HEK293 (cell line): ENCODE data around the gene SHISA5.

Experiments
- GLI2 ChIP-seq: fragments of 450-650 bp; formaldehyde crosslinking; IDR thresholded peaks from 2 replicates; pipeline ENCODE4; 2017; ENCODE audit warnings: missing biosample characterization, missing genetic modification characterization, low read depth, borderline replicate concordance
- GLIS2 ChIP-seq: fragments of 450-650 bp; formaldehyde crosslinking; IDR thresholded peaks from 2 replicates; pipeline ENCODE4 v1.5.1; 2016; ENCODE audit warnings: missing biosample characterization, missing genetic modification characterization
- HIC1 ChIP-seq: fragments of 450-650 bp; formaldehyde crosslinking; IDR thresholded peaks from 2 replicates; pipeline ENCODE4 v1.5.1; 2016; ENCODE audit warnings: missing biosample characterization, missing genetic modification characterization
- HOXC10 ChIP-seq: sonication (generic); formaldehyde crosslinking; IDR thresholded peaks from 2 replicates; pipeline ENCODE4 v1.8.1; 2023; ENCODE audit warnings: mild to moderate bottlenecking, missing genetic modification reagents
- KLF1 ChIP-seq: fragments of 450-650 bp; formaldehyde crosslinking; IDR thresholded peaks from 2 replicates; pipeline ENCODE4 v1.5.1; 2016; ENCODE audit warnings: missing biosample characterization, missing genetic modification characterization
- KLF16 ChIP-seq: fragments of 450-650 bp; formaldehyde crosslinking; IDR thresholded peaks from 2 replicates; pipeline ENCODE4 v1.5.1; 2017; ENCODE audit warnings: missing biosample characterization, missing genetic modification characterization
- KLF8 ChIP-seq: fragments of 450-650 bp; formaldehyde crosslinking; IDR thresholded peaks from 2 replicates; pipeline ENCODE4 v1.5.1; 2016; ENCODE audit warnings: missing biosample characterization, missing genetic modification characterization
- KLF9 ChIP-seq: fragments of 450-650 bp; formaldehyde crosslinking; IDR thresholded peaks from 2 replicates; pipeline ENCODE4 v1.5.1; 2016; ENCODE audit warnings: missing biosample characterization, missing genetic modification characterization, low read depth
- OSR2 ChIP-seq: fragments of 450-650 bp; formaldehyde crosslinking; IDR thresholded peaks from 2 replicates; pipeline ENCODE4 v1.5.1; 2016; ENCODE audit warnings: missing biosample characterization, missing genetic modification characterization
- SP2 ChIP-seq: fragments of 450-650 bp; formaldehyde crosslinking; IDR thresholded peaks from 2 replicates; pipeline ENCODE4 v1.5.1; 2016; ENCODE audit warnings: missing biosample characterization, missing genetic modification characterization
- SP7 ChIP-seq: fragments of 450-650 bp; formaldehyde crosslinking; IDR thresholded peaks from 2 replicates; pipeline ENCODE4 v1.5.1; 2016; ENCODE audit warnings: missing biosample characterization, missing genetic modification characterization
- TRIM28 ChIP-seq: IDR thresholded peaks from 2 replicates; pipeline ENCODE4 v1.6.1; 2011; ENCODE audit warnings: low read length, control low read depth, borderline replicate concordance
- YY1 ChIP-seq: fragments of 450-650 bp; formaldehyde crosslinking; IDR thresholded peaks from 2 replicates; pipeline ENCODE4 v1.5.1; 2018; ENCODE audit warnings: missing biosample characterization, missing genetic modification characterization
- ZBTB17 ChIP-seq: fragments of 450-650 bp; formaldehyde crosslinking; IDR thresholded peaks from 2 replicates; pipeline ENCODE4 v1.5.1; 2016; ENCODE audit warnings: missing biosample characterization, missing genetic modification characterization
- ZBTB21 ChIP-seq: fragments of 450-650 bp; formaldehyde crosslinking; IDR thresholded peaks from 2 replicates; pipeline ENCODE4 v1.5.1; 2017; ENCODE audit warnings: missing biosample characterization, missing genetic modification characterization
- ZBTB48 ChIP-seq: fragments of 450-650 bp; formaldehyde crosslinking; IDR thresholded peaks from 2 replicates; pipeline ENCODE4 v1.5.1; 2016; ENCODE audit warnings: missing biosample characterization, missing genetic modification characterization
- ZIC2 ChIP-seq: fragments of 450-650 bp; formaldehyde crosslinking; IDR thresholded peaks from 2 replicates; pipeline ENCODE4 v1.5.1; 2016; ENCODE audit warnings: missing biosample characterization, missing genetic modification characterization
- ZNF174 ChIP-seq: fragments of 450-650 bp; formaldehyde crosslinking; IDR thresholded peaks from 2 replicates; pipeline ENCODE4 v1.5.0; 2017; ENCODE audit warnings: missing biosample characterization, mild to moderate bottlenecking, missing genetic modification characterization
- ZNF335 ChIP-seq: fragments of 450-650 bp; formaldehyde crosslinking; conservative IDR thresholded peaks from 2 replicates; pipeline ENCODE4 v1.5.1; 2016; ENCODE audit warnings: missing biosample characterization, missing genetic modification characterization
- ZNF366 ChIP-seq: fragments of 450-650 bp; formaldehyde crosslinking; conservative IDR thresholded peaks from 2 replicates; pipeline ENCODE4 v1.5.1; 2016; ENCODE audit warnings: missing biosample characterization, missing genetic modification characterization
- ZNF398 ChIP-seq: fragments of 450-650 bp; formaldehyde crosslinking; IDR thresholded peaks from 2 replicates; pipeline ENCODE4 v1.5.1; 2017; ENCODE audit warnings: missing biosample characterization, missing genetic modification characterization
- ZNF423 ChIP-seq: fragments of 450-650 bp; formaldehyde crosslinking; IDR thresholded peaks from 2 replicates; pipeline ENCODE4 v1.5.1; 2016; ENCODE audit warnings: missing biosample characterization, missing genetic modification characterization
- ZNF501 ChIP-seq: fragments of 450-650 bp; formaldehyde crosslinking; IDR thresholded peaks from 2 replicates; pipeline ENCODE4 v1.5.1; 2016; ENCODE audit warnings: missing biosample characterization, missing genetic modification characterization
- ZNF658 ChIP-seq: fragments of 450-650 bp; formaldehyde crosslinking; IDR thresholded peaks from 2 replicates; pipeline ENCODE4; 2016; ENCODE audit warnings: missing biosample characterization, missing genetic modification characterization
- ZNF660 ChIP-seq: fragments of 450-650 bp; IDR thresholded peaks from 2 replicates; pipeline ENCODE4 v1.5.1; 2018; ENCODE audit warnings: missing biosample characterization, mild to moderate bottlenecking, missing genetic modification characterization
- ZNF843 ChIP-seq: fragments of 450-650 bp; formaldehyde crosslinking; IDR thresholded peaks from 2 replicates; pipeline ENCODE4 v1.5.1; 2016; ENCODE audit warnings: missing biosample characterization, missing genetic modification characterization
- ZSCAN16 ChIP-seq: fragments of 450-650 bp; formaldehyde crosslinking; IDR thresholded peaks from 2 replicates; pipeline ENCODE4 v1.5.1; 2016; ENCODE audit warnings: missing biosample characterization, missing genetic modification characterization
- ZSCAN30 ChIP-seq: fragments of 450-650 bp; IDR thresholded peaks from 2 replicates; pipeline ENCODE4 v1.5.1; 2018; ENCODE audit warnings: missing biosample characterization, mild to moderate bottlenecking, missing genetic modification characterization, moderate library complexity
- ZSCAN4 ChIP-seq: fragments of 450-650 bp; formaldehyde crosslinking; IDR thresholded peaks from 2 replicates; pipeline ENCODE4 v1.5.1; 2017; ENCODE audit warnings: missing biosample characterization, missing genetic modification characterization
- TF ChIP-seq, protein P1 (sequence below): fragments of 450-650 bp; formaldehyde crosslinking; IDR thresholded peaks from 2 replicates; pipeline ENCODE4 v1.5.1; 2016; ENCODE audit warnings: missing biosample characterization, missing genetic modification characterization
- TF ChIP-seq, protein P2 (sequence below): fragments of 450-650 bp; formaldehyde crosslinking; IDR thresholded peaks from 2 replicates; pipeline ENCODE4 v1.5.1; 2016; ENCODE audit warnings: missing biosample characterization, missing genetic modification characterization

The SHISA5 gene

GRCh38 chr3:48472923-48473616 lies 30.9 kb downstream of the SHISA5 start (continued):
- TF ChIP-seq HOXC10 (CRISPR knock-in tag) (no peak; the same call in 1 of the 2 replicates), ZNF366 (peak; percentile 94), ZBTB21 (tag by site-specific recombination) (peak; percentile 91), ZSCAN16 (tag by site-specific recombination) (no peak), ZNF398 (tag by site-specific recombination) (peak; percentile 78), SP7 (peak; percentile 82), ZNF423 (tag by site-specific recombination) (0 out of 2 replicates have a peak, but pooled peaks have one; percentile 20), ZBTB48 (tag by site-specific recombination) (peak; percentile 7; the same call in 1 of the 2 replicates), GLIS2 (peak; percentile 87), OSR2 (tag by site-specific recombination) (no peak; the same call in 1 of the 2 replicates), ZNF660 (peak; percentile 32; the same call in 1 of the 2 replicates), ZSCAN30 (tag by site-specific recombination) (no peak), SP2 (tag by site-specific recombination) (peak; percentile 66), KLF9 (peak; percentile 79), KLF8 (tag by site-specific recombination) (peak; percentile 67; the same call in 1 of the 2 replicates), KLF16 (0 out of 2 replicates have a peak, but pooled peaks have one; percentile 47), GLI2 (tag by site-specific recombination) (no peak), ZBTB17 (tag by site-specific recombination) (peak; percentile 50), ZNF174 (tag by site-specific recombination) (no peak), YY1 (tag by site-specific recombination) (peak; percentile 55; the same call in 1 of the 2 replicates), ZNF658 (tag by site-specific recombination) (no peak), KLF1 (tag by site-specific recombination) (peak; percentile 81), TRIM28 (no peak), HIC1 (tag by site-specific recombination) (0 out of 2 replicates have a peak, but pooled peaks have one; percentile 38), ZNF501 (peak; percentile 62; the same call in 1 of the 2 replicates), ZSCAN4 (tag by site-specific recombination) (peak; percentile 95), ZNF843 (tag by site-specific recombination) (no peak), ZIC2 (tag by site-specific recombination) (peak; percentile 30), ZNF335 (peak; percentile 74)
- TF ChIP-seq, protein P1, sequence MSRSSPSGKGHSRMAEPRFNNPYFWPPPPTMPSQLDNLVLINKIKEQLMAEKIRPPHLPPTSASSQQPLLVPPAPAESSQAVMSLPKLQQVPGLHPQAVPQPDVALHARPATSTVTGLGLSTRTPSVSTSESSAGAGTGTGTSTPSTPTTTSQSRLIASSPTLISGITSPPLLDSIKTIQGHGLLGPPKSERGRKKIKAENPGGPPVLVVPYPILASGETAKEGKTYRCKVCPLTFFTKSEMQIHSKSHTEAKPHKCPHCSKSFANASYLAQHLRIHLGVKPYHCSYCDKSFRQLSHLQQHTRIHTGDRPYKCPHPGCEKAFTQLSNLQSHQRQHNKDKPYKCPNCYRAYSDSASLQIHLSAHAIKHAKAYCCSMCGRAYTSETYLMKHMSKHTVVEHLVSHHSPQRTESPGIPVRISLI (tag by site-specific recombination) = no peak
- TF ChIP-seq, protein P2, sequence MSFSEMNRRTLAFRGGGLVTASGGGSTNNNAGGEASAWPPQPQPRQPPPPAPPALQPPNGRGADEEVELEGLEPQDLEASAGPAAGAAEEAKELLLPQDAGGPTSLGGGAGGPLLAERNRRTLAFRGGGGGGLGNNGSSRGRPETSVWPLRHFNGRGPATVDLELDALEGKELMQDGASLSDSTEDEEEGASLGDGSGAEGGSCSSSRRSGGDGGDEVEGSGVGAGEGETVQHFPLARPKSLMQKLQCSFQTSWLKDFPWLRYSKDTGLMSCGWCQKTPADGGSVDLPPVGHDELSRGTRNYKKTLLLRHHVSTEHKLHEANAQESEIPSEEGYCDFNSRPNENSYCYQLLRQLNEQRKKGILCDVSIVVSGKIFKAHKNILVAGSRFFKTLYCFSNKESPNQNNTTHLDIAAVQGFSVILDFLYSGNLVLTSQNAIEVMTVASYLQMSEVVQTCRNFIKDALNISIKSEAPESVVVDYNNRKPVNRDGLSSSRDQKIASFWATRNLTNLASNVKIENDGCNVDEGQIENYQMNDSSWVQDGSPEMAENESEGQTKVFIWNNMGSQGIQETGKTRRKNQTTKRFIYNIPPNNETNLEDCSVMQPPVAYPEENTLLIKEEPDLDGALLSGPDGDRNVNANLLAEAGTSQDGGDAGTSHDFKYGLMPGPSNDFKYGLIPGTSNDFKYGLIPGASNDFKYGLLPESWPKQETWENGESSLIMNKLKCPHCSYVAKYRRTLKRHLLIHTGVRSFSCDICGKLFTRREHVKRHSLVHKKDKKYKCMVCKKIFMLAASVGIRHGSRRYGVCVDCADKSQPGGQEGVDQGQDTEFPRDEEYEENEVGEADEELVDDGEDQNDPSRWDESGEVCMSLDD = peak; percentile 74
